ENCODE measurements around the gene DNMBP. TPM values are rescaled to one million over a fixed set of nuclear protein-coding genes. Genes with fewer than 3 reads are reported as not detected.

The DNMBP gene
- total RNA-seq, 1 experiment from 2014 or later = 60.3 TPM

DNA sequence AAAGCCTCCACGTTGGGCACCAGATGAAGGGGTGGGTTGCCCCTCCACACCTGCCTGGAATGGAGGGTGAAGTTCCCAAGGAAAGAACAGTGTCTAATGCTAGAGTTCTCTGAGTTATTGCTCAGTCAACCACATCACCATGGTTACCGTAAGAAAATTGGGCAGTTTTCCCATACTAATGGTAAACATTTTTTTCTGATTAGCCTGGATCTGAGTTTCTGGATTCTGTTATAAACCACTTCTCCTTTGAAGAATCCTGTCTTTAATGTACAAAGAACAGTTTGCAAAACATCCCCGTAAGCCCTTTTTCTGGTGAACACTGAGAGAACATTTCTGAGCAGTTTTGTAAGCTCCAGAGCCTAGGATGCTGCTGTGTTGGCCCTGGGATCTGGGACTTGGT lies 181.8 kb downstream of the DNMBP start:
- Histone ChIP-seq H3K4me3 (replicated peaks in 1 of 2; ENCODE audit: low read depth in 1 of 2, low read length in 2 of 2) (no peak overlapping the region), H3K4me2 (ENCODE audit: low read length) (no peak overlapping the region), H3K79me2 (ENCODE audit: insufficient read depth, low read length) (no peaks in the 10 kb centered on the region), H3K9me3 (ENCODE audit: control insufficient read depth in 1 of 2, insufficient read depth in 1 of 2, low read depth in 1 of 2, low read length in 2 of 2) (no peaks in the 10 kb centered on the region), H3K27ac (ENCODE audit: low read depth, low read length) (no peak overlapping the region), H3K36me3 (ENCODE audit: control insufficient read depth in 1 of 2, insufficient read depth in 2 of 2, low read length in 2 of 2) (peaks cover 8 to 44% of the 10 kb centered on the region in 2 experiments; a peak in 3 of 4 replicates), H3K4me1 (ENCODE audit: control insufficient read depth in 1 of 2, insufficient read depth in 2 of 2, low read length in 2 of 2) (no peaks in the 10 kb centered on the region), H2AFZ (ENCODE audit: low read depth, low read length, poor library complexity, severe bottlenecking) (no peak overlapping the region), H4K20me1 (ENCODE audit: insufficient read depth) (no peaks in the 10 kb centered on the region), H3K27me3 (ENCODE audit: insufficient read depth, low read length) (no peaks in the 10 kb centered on the region), H3K9ac (ENCODE audit: low read length) (no peak overlapping the region), H3K9me2 (ENCODE audit: insufficient read depth) (no peaks in the 10 kb centered on the region)
- ChIA-PET POLR2A (no interaction called here), CTCF (interaction anchor here (1.5 kb wide), 1 partner anchor 18 kb away, joined by 5 read pairs; no protein-coding TSS in a partner anchor), RAD21 (ENCODE audit: low non-redundant PET in 1 of 2, low total read pairs in 2 of 2, uncharacterized antibody in 2 of 2, unreplicated experiment in 2 of 2) (no interaction called here)
- no TSS peak for BruUV-seq (replicated peaks)
- TF ChIP-seq YY1 (IDR thresholded peaks at IDR 0.05; ENCODE audit: extremely low read depth, insufficient replicate concordance, low read depth, low read length) (no peak), REST (IDR thresholded peaks at IDR 0.05; ENCODE audit: low read depth) (no peak), TCF7L2 (IDR thresholded peaks at IDR 0.05; ENCODE audit: borderline replicate concordance, extremely low read depth, insufficient read depth, insufficient read length) (no peak), EZH2phosphoT487 (IDR thresholded peaks at IDR 0.05; ENCODE audit: borderline replicate concordance) (no peak), ATF3 (IDR thresholded peaks at IDR 0.05) (no peak), ELF1 (IDR thresholded peaks at IDR 0.05; ENCODE audit: borderline replicate concordance, low read depth) (no peak), MAX (IDR thresholded peaks at IDR 0.05) (no peak)
- TF ChIP-seq, protein P1, sequence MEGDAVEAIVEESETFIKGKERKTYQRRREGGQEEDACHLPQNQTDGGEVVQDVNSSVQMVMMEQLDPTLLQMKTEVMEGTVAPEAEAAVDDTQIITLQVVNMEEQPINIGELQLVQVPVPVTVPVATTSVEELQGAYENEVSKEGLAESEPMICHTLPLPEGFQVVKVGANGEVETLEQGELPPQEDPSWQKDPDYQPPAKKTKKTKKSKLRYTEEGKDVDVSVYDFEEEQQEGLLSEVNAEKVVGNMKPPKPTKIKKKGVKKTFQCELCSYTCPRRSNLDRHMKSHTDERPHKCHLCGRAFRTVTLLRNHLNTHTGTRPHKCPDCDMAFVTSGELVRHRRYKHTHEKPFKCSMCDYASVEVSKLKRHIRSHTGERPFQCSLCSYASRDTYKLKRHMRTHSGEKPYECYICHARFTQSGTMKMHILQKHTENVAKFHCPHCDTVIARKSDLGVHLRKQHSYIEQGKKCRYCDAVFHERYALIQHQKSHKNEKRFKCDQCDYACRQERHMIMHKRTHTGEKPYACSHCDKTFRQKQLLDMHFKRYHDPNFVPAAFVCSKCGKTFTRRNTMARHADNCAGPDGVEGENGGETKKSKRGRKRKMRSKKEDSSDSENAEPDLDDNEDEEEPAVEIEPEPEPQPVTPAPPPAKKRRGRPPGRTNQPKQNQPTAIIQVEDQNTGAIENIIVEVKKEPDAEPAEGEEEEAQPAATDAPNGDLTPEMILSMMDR (IDR thresholded peaks at IDR 0.05 in 2 of 3, conservative IDR thresholded peaks at IDR 0.05 in 1 of 3; ENCODE audit: borderline replicate concordance in 1 of 3, insufficient read depth in 1 of 3, low read depth in 2 of 3, low read length in 2 of 3) = no peak
- TF ChIP-seq, protein P2, sequence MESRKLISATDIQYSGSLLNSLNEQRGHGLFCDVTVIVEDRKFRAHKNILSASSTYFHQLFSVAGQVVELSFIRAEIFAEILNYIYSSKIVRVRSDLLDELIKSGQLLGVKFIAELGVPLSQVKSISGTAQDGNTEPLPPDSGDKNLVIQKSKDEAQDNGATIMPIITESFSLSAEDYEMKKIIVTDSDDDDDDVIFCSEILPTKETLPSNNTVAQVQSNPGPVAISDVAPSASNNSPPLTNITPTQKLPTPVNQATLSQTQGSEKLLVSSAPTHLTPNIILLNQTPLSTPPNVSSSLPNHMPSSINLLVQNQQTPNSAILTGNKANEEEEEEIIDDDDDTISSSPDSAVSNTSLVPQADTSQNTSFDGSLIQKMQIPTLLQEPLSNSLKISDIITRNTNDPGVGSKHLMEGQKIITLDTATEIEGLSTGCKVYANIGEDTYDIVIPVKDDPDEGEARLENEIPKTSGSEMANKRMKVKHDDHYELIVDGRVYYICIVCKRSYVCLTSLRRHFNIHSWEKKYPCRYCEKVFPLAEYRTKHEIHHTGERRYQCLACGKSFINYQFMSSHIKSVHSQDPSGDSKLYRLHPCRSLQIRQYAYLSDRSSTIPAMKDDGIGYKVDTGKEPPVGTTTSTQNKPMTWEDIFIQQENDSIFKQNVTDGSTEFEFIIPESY (IDR thresholded peaks at IDR 0.05; ENCODE audit: extremely low read depth, insufficient replicate concordance, low read length) = no peak
- no peak for ATAC-seq
- intact Hi-C loops (cut with micrococcal nuclease) = no loop called here
- no peak for DNase-seq (ENCODE audit: low read depth, low spot score)
